ENCODE data around the gene OR2AP1.
"Not testable (repeated sequence)": the region's sequence is repeated elsewhere in the genome, so short reads cannot be mapped to it uniquely, and the experiment has no call there.

The OR2AP1 gene

DNA sequence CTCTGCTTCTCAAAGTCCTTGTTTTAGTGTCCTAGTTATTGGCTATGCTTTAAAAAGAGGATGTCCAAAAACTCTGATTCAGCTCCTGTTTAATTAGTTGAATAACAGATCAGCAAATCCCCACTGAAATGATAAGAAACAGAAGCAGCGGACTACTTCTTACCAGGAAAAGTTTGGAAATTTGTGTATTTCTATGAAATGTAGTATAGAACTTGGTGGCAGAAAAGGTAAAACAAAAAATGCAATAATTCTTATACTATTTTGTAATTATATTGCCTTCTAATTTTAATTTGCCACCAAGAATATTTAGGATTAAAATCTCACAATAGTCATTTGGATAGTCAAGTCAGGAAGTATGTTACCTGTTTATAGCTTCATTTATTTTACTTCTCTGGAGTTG, at the start of gene OR2AP1:
Gene OR2AP1, plus strand, starts transcription at position 301 of the 400 bp plus-strand sequence. CDS start 1,947 bp downstream, outside the sequence.
- H3K27me3 ChIP-seq (ENCODE audit: low read depth) = no peaks in the 10 kb centered on the region
- no peaks in the 10 kb centered on the region for H3K36me3 ChIP-seq (replicated peaks)
- no peaks in the 10 kb centered on the region; the same call in 1 of the 2 replicates for H3K9me3 ChIP-seq
- DNase-seq (ENCODE audit: low spot score in 2 of 2) = no peak
- in situ Hi-C loops (cut with MboI; ENCODE audit: low sequenced_read_pairs) = no loop called here
- H3K4me1 ChIP-seq = no peaks in the 10 kb centered on the region
- no peak within 1 kb of the TSS for H3K4me3 ChIP-seq

DNA sequence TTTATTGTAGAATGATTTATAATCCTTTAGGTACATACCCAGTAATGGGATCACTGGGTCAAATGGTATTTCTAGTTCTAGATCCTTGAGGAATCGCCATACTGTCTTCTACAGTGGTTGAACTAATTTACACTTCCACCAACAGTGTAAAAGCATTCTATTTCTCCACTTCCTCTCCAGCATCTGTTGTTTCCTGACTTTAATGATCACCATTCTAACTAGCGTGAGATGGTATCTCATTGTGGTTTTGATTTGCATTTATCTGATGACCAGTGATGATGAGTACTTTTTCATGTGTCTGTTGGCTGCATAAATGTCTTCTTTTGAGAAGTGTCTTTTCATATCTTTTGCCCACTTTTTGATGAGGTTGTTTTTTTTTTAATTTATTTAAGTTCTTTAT, 24.0 kb upstream of the OR2AP1 start:
- H3K4me3 ChIP-seq; in situ Hi-C loops (cut with MboI; ENCODE audit: low sequenced_read_pairs); H3K4me1 ChIP-seq; H3K27me3 ChIP-seq (ENCODE audit: low read depth); DNase-seq (ENCODE audit: low spot score in 2 of 2); H3K9me3 ChIP-seq; H3K36me3 ChIP-seq (replicated peaks): not testable (repeated sequence)

DNA sequence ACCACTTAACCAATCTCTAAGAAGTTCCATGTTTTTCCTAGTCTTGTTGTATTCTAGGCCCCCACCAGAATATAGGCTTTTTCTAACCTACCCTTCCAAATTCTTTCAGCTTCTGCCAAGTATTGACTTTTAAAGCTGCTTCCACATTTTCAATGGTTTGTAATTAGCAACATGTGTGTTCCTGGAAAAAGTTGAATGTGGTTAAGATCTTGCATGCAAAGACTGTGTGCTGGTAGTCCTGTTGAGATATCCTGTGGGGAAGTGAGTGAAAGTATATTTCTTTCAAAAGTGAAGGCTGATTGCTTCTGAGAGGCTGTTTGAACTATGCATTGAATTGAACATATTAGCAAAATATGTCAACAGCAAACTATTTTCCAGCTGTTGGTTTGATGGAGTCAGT, 23.5 kb upstream of the OR2AP1 start:
- no peaks in the 10 kb centered on the region for H3K36me3 ChIP-seq (replicated peaks)
- H3K9me3 ChIP-seq = no peaks in the 10 kb centered on the region
- no peak overlapping the region for H3K4me3 ChIP-seq
- no peak for DNase-seq (ENCODE audit: low spot score in 2 of 2)
- H3K27me3 ChIP-seq (ENCODE audit: low read depth) = no peaks in the 10 kb centered on the region
- no peaks in the 10 kb centered on the region for H3K4me1 ChIP-seq
- in situ Hi-C loops (cut with MboI; ENCODE audit: low sequenced_read_pairs) = no loop called here

DNA sequence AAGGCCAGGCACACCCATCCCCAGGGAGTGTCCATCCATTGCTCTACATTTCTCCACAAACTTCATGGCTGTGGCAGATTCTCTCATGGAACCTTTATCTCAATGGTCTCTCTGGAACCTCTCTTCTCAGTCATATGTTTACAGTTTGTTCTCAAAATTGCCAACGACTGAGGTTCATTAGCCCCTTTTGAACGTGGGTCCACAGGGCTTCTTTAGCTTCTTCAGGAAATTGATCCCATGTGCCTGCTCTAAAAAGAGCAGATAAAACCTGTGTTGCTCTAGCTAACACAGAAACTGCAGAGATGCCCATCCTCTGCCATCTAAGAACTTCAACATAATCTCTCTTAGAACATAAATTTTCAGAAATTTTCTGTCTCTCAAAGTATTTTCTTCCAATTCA, 23.0 kb upstream of the OR2AP1 start, which contains the start of gene OR6C4:
Gene OR6C4, plus strand, starts transcription at position 301 of the 400 bp plus-strand sequence. CDS start 1,625 bp downstream, outside the sequence.
- DNase-seq (ENCODE audit: low spot score in 2 of 2) = no peak
- H3K27me3 ChIP-seq (ENCODE audit: low read depth) = no peaks in the 10 kb centered on the region
- no peaks in the 10 kb centered on the region for H3K9me3 ChIP-seq
- in situ Hi-C loops (cut with MboI; ENCODE audit: low sequenced_read_pairs) = no loop called here
- H3K4me3 ChIP-seq = no peak within 1 kb of the TSS
- no peaks in the 10 kb centered on the region for H3K36me3 ChIP-seq (replicated peaks)
- no peaks in the 10 kb centered on the region for H3K4me1 ChIP-seq

DNA sequence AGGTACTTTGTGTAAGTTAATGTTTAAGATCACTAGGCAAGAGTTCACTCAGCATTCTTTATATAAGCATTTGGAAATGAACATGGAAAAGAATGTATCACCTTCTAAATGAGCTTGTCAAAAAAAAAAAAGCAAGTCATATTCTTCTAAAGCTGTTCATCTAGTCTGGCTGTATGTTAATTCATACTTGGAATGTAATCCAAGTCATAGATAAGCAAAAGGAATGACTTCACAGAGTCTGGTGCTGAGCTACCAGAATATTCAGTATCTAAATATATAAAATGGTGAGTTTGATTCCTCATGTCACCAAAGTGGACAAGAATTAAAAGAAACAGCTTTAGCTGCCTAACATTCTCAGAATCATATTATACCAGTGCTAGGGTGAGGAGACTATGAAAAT, 18.0 kb upstream of the OR2AP1 start:
- H3K27me3 ChIP-seq (ENCODE audit: low read depth) = no peaks in the 10 kb centered on the region
- DNase-seq (ENCODE audit: low spot score in 2 of 2) = no peak
- H3K9me3 ChIP-seq = no peaks in the 10 kb centered on the region
- H3K4me1 ChIP-seq = no peaks in the 10 kb centered on the region
- no peaks in the 10 kb centered on the region for H3K36me3 ChIP-seq (replicated peaks)
- in situ Hi-C loops (cut with MboI; ENCODE audit: low sequenced_read_pairs) = no loop called here
- H3K4me3 ChIP-seq = no peak overlapping the region

DNA sequence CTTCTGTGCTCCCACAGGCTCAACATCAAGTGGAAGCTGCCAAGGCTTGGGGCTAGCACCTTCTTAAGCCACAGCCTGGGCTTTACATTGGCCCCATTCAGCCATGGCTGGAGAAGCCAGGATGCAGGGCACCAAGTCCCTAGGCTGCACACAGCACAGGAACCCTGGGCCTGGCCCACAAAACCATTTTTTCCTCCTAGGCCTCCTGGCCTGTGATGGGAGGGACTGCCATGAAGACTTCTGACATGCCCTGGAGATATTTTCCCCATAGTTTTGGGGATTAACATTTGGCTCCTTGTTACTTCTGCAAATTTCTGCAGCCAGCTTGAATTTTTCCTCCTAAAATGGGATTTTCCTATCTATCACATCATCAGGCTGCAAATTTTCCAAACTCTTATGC, 2.2 kb upstream of the OR2AP1 start:
- DNase-seq (ENCODE audit: low spot score in 2 of 2); H3K36me3 ChIP-seq (replicated peaks); H3K9me3 ChIP-seq; H3K27me3 ChIP-seq (ENCODE audit: low read depth); in situ Hi-C loops (cut with MboI; ENCODE audit: low sequenced_read_pairs); H3K4me1 ChIP-seq; H3K4me3 ChIP-seq: not testable (repeated sequence)

DNA sequence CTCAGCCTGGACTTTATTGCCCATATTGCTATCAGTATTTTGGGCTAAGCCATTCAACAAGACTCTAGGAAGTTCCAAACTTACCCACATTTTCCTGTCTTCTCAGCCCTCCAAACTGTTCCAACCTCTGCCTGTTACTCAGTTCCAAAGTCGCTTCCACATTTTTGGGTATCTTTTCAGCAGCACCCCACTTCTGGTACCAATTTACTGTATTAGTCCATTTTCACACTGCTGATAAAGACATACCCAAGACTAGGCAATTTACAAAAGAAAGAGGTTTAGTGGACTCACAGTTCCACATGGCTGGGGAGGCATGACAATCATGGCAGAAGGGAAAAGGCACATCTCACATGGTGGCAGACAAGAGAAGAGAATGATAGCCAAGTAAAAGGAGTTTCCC, 1.6 kb upstream of the OR2AP1 start:
- H3K36me3 ChIP-seq (replicated peaks); H3K27me3 ChIP-seq (ENCODE audit: low read depth); DNase-seq (ENCODE audit: low spot score in 2 of 2); in situ Hi-C loops (cut with MboI; ENCODE audit: low sequenced_read_pairs); H3K4me3 ChIP-seq; H3K9me3 ChIP-seq; H3K4me1 ChIP-seq: not testable (repeated sequence)

DNA sequence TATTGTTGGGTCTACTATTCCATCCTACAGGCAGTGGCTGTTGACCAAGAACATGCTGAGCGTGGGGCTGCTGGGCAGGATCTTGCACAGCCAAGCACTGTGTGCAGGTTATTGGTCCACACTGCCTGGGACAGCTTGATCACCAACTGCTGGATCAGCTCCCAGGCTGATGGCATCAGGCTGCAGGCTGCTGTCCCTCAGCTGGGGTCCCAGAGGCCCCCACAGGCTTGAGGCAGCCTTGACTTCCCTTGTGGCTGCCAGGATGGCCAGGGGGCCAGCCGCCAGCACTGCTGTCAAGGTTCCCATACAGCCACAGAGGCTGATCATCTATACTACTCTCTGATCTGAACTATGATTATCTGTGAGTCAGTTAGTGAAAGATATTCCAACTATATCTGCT, 9.8 kb downstream of the OR2AP1 start:
- H3K4me3 ChIP-seq = no peak overlapping the region
- H3K27me3 ChIP-seq (ENCODE audit: low read depth) = no peaks in the 10 kb centered on the region
- no peak for DNase-seq (ENCODE audit: low spot score in 2 of 2)
- no peaks in the 10 kb centered on the region for H3K4me1 ChIP-seq
- no peaks in the 10 kb centered on the region for H3K9me3 ChIP-seq
- in situ Hi-C loops (cut with MboI; ENCODE audit: low sequenced_read_pairs) = no loop called here
- no peaks in the 10 kb centered on the region for H3K36me3 ChIP-seq (replicated peaks)

DNA sequence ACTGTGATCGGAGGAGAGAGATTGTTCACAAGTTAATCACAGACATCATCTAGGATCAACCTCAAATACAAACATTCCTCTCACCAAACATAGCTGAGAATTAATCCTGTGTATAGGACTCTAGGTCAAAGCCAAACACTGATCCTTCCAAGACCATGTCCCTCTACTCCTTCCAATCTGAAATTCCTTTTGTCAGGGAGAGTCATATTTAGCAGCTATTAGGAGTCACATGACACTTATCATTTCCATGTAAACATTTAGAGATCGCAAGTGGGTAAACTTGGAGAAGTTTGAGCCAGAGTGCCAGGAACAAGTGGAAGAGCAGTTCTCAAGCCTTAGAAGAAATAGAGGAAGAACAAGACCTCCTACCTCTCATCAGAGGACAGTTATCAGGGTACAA, 13.5 kb downstream of the OR2AP1 start:
- DNase-seq (ENCODE audit: low spot score in 2 of 2) = no peak
- Histone ChIP-seq H3K27me3 (ENCODE audit: low read depth) (no peaks in the 10 kb centered on the region), H3K9me3 (no peaks in the 10 kb centered on the region), H3K36me3 (replicated peaks) (no peaks in the 10 kb centered on the region), H3K4me1 (no peaks in the 10 kb centered on the region), H3K4me3 (no peak overlapping the region)
- in situ Hi-C loops (cut with MboI; ENCODE audit: low sequenced_read_pairs) = no loop called here

DNA sequence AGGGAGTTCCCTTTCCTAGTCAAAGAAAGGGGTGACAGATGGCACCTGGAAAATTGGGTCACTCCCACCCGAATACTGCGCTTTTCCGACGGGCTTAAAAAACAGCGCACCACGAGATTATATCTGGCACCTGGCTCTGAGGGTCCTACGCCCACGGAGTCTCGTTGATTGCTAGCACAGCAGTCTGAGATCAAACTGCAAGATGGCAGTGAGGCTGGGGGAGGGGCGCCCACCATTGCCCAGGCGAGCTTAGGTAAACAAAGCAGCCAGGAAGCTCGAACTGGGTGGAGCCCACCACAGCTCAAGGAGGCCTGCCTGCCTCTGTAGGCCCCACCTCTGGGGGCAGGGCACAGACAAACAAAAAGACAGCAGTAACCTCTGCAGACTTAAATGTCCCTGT, 17.9 kb downstream of the OR2AP1 start:
- H3K4me3 ChIP-seq; H3K4me1 ChIP-seq; H3K36me3 ChIP-seq (replicated peaks); H3K9me3 ChIP-seq; H3K27me3 ChIP-seq (ENCODE audit: low read depth); DNase-seq (ENCODE audit: low spot score in 2 of 2); in situ Hi-C loops (cut with MboI; ENCODE audit: low sequenced_read_pairs): not testable (repeated sequence)

DNA sequence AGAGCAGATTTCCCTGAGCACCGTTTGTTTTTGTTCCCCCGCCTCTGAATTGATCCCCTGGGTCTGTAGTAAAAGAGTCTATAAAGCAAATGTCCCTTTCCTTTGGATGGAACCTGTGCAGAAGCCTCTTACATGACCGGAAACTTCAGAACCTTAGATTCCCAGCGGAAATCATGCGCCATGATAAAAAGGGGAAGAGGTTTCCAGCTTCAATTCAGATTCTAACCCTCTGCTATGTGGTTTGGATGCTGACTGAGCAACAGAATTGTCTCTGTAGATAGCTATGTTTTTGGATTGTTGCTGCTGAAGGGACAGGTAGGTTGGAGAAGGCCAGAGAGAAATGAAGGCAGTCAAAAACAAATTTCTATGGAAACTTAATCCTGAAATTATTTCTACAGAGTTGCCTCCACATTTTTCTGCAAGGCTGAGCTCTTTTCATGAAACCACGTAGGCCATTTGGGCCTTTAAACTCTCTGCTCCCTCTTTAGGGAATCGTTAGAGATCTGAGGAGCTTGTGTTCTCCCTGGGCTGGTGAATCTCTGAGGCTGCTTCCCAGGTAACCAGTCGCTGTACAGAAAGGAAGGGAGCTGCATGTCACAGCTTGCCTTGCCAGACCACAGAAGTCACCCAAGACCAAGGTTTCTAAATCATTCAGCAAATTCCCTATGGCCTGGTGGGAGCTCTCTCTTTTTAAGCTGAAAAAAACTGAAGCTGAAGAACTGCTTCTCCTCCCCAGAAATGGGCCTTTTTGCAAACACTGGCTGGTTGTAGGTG, 35.7 kb downstream of the OR2AP1 start:
- Histone ChIP-seq H3K36me3 (replicated peaks) (no peaks in the 10 kb centered on the region), H3K4me1 (no peaks in the 10 kb centered on the region), H3K4me3 (no peak overlapping the region), H3K27me3 (ENCODE audit: low read depth) (peaks cover 3% of the 10 kb centered on the region; the same call in 1 of the 2 replicates), H3K9me3 (no peaks in the 10 kb centered on the region)
- no peak for DNase-seq (ENCODE audit: low spot score in 2 of 2)
- in situ Hi-C loops (cut with MboI; ENCODE audit: low sequenced_read_pairs) = loop anchor here (25.0 kb wide), 1 partner anchor 621 kb away; the partner anchor contains the start of gene TESPA1

DNA sequence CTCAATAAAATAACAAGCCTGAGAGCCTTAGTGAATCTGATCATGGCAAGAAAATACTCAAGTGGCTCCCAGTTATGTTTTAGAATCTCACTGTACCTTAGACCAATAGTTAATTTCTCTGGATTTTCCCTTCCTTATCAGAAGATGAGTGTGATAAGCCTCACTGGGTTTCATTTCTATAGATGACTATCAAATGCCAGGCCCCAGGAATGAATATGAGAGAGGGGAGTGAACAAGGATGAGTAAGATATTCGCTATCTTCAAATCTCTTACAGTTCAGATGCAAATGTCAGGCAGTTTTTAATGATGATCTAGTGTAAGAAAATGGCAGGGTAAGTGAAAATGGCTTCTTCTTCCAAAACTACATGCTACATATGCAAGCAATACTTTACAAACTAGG, 38.3 kb downstream of the OR2AP1 start:
- no peak for DNase-seq (ENCODE audit: low spot score in 2 of 2)
- H3K27me3 ChIP-seq (ENCODE audit: low read depth) = peaks cover 3% of the 10 kb centered on the region; the same call in 1 of the 2 replicates
- H3K36me3 ChIP-seq (replicated peaks) = no peaks in the 10 kb centered on the region
- no peaks in the 10 kb centered on the region for H3K4me1 ChIP-seq
- no peak overlapping the region for H3K4me3 ChIP-seq
- in situ Hi-C loops (cut with MboI; ENCODE audit: low sequenced_read_pairs) = loop anchor here (10.0 to 25.0 kb wide), 2 partner anchors 416 to 623 kb away; partner anchors contain the start of gene TESPA1
- H3K9me3 ChIP-seq = no peaks in the 10 kb centered on the region

DNA sequence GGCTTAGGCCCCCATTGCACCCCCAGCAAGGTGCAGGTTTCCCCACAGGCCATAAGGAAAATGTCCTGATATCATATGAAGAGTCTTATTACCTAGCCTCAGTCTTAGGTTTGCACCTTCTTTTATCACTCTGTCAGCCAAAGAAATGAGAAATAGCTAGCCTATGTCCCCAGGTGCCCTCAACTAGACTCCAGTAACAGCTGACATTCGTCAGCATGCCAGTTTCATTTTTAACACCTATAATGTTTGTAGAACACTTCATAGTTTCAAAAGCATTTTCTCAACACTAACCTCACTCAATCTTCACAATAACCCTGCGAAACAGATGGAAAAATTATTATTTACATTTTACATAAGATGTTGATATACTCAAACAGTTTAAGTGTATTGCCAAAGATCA, 40.4 kb downstream of the OR2AP1 start:
- no peaks in the 10 kb centered on the region for H3K36me3 ChIP-seq (replicated peaks)
- no peaks in the 10 kb centered on the region for H3K27me3 ChIP-seq (ENCODE audit: low read depth)
- H3K4me1 ChIP-seq = no peaks in the 10 kb centered on the region
- no peaks in the 10 kb centered on the region for H3K9me3 ChIP-seq
- H3K4me3 ChIP-seq = no peak overlapping the region
- DNase-seq (ENCODE audit: low spot score in 2 of 2) = no peak
- in situ Hi-C loops (cut with MboI; ENCODE audit: low sequenced_read_pairs) = loop anchor here (10.0 to 25.0 kb wide), 2 partner anchors 418 to 625 kb away; partner anchors contain the start of gene TESPA1

DNA sequence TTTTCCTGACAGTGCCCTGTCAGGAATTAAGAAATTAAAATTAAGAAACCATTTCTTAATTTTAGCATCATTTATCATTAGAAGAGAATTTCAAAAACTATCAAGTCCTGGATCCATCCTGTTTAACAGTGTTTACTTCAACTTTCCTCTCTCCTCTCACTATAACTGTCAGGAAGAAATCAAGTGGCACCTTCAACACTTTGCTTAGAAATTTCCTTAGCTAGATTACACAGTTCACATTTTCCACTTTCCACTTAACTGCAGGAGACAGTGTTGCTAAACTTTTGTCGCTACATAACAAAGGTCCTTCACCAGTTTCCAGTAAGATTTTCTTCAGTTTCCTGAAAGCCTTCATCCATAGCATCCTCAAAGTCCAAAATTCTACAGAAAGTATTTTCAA, 42.5 kb downstream of the OR2AP1 start:
- no peaks in the 10 kb centered on the region for H3K27me3 ChIP-seq (ENCODE audit: low read depth)
- in situ Hi-C loops (cut with MboI; ENCODE audit: low sequenced_read_pairs) = loop anchor here (10.0 to 25.0 kb wide), 2 partner anchors 420 to 627 kb away; partner anchors contain the start of gene TESPA1
- no peaks in the 10 kb centered on the region for H3K4me1 ChIP-seq
- no peak for DNase-seq (ENCODE audit: low spot score in 2 of 2)
- H3K4me3 ChIP-seq = no peak overlapping the region
- H3K36me3 ChIP-seq (replicated peaks) = no peaks in the 10 kb centered on the region
- H3K9me3 ChIP-seq = no peaks in the 10 kb centered on the region

Data from HAP-1 (cell line).